ENCODE measurements around the gene WNT2.

DNA sequence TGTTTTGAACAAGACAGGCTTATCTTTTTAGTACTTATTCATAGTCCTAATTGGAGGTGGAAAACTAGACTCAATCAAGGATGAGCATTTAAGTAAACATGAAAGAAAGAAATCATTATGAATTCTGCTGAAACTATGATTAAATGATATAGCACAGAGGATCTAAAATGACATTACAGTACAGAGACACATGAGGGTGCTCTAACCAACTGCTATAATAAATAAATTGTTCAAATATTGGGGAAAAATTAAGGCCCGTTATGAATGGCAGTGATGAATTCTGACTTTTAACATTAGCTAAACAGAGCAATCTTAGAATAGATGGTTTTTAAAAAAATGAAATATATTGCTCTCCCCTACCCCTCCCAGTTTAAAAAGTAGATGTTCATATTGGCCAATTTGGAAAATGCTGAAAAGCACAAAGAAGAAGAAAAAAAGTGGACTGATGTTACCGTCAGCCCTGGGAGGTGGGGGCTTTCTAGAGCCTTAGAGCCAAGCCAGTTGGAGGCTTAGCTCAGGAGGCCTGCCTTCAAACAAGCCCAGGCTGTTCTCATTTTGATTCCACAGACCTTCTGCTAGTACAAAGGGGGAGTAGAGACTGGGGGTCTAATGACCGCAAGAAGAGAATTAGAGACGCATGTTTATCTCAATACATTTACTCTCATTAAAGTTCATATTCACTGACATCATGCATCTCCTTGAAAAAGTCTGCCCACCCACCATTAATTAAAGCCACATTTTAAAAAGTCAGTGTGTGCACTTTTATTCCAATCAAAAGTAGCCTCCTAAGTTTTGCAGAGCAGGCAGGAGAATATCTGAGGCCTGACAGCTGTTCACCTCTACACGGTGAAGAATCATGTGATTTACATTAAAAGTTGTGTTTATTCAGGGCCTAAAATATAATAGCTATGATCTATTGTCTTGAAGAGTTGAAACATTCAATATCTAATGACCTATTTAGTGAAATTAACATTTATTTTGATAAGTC lies 10.0 kb downstream of the WNT2 start:
- TF ChIP-seq, protein P1, sequence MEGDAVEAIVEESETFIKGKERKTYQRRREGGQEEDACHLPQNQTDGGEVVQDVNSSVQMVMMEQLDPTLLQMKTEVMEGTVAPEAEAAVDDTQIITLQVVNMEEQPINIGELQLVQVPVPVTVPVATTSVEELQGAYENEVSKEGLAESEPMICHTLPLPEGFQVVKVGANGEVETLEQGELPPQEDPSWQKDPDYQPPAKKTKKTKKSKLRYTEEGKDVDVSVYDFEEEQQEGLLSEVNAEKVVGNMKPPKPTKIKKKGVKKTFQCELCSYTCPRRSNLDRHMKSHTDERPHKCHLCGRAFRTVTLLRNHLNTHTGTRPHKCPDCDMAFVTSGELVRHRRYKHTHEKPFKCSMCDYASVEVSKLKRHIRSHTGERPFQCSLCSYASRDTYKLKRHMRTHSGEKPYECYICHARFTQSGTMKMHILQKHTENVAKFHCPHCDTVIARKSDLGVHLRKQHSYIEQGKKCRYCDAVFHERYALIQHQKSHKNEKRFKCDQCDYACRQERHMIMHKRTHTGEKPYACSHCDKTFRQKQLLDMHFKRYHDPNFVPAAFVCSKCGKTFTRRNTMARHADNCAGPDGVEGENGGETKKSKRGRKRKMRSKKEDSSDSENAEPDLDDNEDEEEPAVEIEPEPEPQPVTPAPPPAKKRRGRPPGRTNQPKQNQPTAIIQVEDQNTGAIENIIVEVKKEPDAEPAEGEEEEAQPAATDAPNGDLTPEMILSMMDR (conservative IDR thresholded peaks at IDR 0.05) = peak; percentile 46; the same call in 1 of the 2 replicates
- no peak for TF ChIP-seq EZH2 (IDR thresholded peaks at IDR 0.05; ENCODE audit: low read depth)
